ENCODE results near the gene PARP12. TPM values are rescaled to one million over a fixed set of nuclear protein-coding genes. Genes with fewer than 3 reads are reported as not detected.

PARP12 gene
- total and polyA plus RNA-seq, 8 donors: 29.4 to 68.2 (median 33.5) TPM

GRCh38 chr7:140007051-140007690 lies 55.6 kb downstream of the PARP12 start:
- DNase-seq (no peak), ATAC-seq (no peak)
- Histone ChIP-seq H3K27me3 (no peaks in the 10 kb centered on the region), H3K4me3 (no peak overlapping the region), H3K9me3 (no peaks in the 10 kb centered on the region), H3K36me3 (peaks cover 0 to 16% of the 10 kb centered on the region in 2 donors), H3K4me1 (no peaks in the 10 kb centered on the region), H3K27ac (no peak overlapping the region)
- intact Hi-C loops (cut with DNase I): loop anchor here (10.0 kb wide), 2 partner anchors 232 to 392 kb away; partner anchors contain the start of gene HIPK2 (in 1 of the 2)
- TF ChIP-seq, protein P1, sequence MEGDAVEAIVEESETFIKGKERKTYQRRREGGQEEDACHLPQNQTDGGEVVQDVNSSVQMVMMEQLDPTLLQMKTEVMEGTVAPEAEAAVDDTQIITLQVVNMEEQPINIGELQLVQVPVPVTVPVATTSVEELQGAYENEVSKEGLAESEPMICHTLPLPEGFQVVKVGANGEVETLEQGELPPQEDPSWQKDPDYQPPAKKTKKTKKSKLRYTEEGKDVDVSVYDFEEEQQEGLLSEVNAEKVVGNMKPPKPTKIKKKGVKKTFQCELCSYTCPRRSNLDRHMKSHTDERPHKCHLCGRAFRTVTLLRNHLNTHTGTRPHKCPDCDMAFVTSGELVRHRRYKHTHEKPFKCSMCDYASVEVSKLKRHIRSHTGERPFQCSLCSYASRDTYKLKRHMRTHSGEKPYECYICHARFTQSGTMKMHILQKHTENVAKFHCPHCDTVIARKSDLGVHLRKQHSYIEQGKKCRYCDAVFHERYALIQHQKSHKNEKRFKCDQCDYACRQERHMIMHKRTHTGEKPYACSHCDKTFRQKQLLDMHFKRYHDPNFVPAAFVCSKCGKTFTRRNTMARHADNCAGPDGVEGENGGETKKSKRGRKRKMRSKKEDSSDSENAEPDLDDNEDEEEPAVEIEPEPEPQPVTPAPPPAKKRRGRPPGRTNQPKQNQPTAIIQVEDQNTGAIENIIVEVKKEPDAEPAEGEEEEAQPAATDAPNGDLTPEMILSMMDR (IDR thresholded peaks at IDR 0.05): no peak

GRCh38 chr7:140006600-140006999 lies 56.2 kb downstream of the PARP12 start:
- Histone ChIP-seq H3K36me3 (peaks cover 0 to 16% of the 10 kb centered on the region in 2 donors), H3K4me3 (no peak overlapping the region), H3K4me1 (no peaks in the 10 kb centered on the region), H3K27me3 (no peaks in the 10 kb centered on the region), H3K27ac (no peak overlapping the region), H3K9me3 (no peaks in the 10 kb centered on the region)
- no peak for DNase-seq
- TF ChIP-seq, protein P1 (IDR thresholded peaks at IDR 0.05): no peak
- no peak for ATAC-seq
- intact Hi-C loops (cut with DNase I): loop anchor here (10.0 kb wide), 2 partner anchors 232 to 392 kb away; partner anchors contain the start of gene HIPK2 (in 1 of the 2)

DNA sequence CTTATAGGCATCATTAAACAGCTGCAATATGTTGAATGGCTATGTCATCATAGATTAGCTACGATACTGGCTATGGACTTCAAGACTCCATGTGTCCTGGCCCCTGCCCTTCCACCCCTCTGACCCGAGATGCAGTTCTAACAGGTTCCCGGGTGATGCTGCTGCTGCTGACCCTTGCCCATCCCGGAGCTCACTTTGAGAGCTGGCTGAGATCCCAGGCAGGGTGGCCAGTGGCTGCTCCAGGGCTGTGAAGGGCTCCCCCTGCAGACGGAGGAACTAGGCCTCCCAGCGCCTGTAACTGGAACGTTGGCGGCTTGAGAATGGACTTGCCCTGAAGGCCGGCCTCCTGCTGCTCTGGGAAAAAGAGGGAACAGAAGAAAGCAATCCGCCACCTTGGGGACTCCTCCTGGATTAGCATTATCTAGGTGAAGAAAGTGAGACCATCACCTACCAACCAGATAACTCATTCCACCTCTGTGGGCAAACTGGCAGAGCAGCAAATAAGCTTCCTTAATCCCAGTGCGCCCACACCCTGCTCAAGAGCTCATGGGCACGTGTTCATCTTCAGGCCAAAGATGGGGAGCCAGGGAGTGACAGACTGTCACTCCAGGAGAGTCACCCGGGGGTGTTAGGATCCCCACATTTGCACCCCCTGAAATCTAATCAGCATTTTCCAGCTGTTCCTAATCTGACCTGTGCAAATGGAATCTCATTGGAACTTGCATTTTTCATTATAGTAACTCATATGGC lies 56.8 kb downstream of the PARP12 start:
- ATAC-seq: peak; percentile 46
- intact Hi-C loops (cut with DNase I): loop anchor here (10.0 kb wide), 2 partner anchors 231 to 391 kb away; partner anchors contain the start of gene HIPK2 (in 1 of the 2)
- no peak for DNase-seq
- Histone ChIP-seq H3K9me3 (no peaks in the 10 kb centered on the region), H3K27ac (no peak overlapping the region), H3K36me3 (peaks cover 0 to 16% of the 10 kb centered on the region in 2 donors), H3K4me3 (no peak overlapping the region), H3K27me3 (no peaks in the 10 kb centered on the region), H3K4me1 (no peaks in the 10 kb centered on the region)
- TF ChIP-seq, protein P1 (IDR thresholded peaks at IDR 0.05): no peak

DNA sequence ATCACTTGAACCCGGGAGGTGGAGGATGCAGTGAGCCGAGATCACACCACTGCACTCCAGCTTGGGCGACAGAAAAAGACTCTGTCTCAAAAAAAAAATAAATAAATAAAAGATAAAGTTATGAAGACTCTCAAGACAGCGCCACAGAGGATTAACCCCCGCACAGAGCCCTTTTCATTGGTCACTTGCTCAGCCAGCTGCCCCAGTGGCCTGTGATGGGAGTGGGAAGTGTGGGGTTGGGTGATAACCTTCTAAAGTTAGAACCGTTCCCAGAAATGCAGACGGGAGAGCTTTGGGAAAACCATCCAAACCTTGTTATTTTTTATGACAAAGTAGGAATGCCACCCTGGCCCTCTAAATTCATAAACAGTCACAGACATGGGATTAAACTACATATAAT lies 57.4 kb downstream of the PARP12 start:
- DNase-seq (no peak), ATAC-seq (no peak)
- TF ChIP-seq, protein P1 (IDR thresholded peaks at IDR 0.05): no peak
- H3K36me3 ChIP-seq: peaks cover 0 to 16% of the 10 kb centered on the region in 2 donors
- H3K9me3 ChIP-seq: no peaks in the 10 kb centered on the region
- no peaks in the 10 kb centered on the region for H3K4me1 ChIP-seq
- no peak overlapping the region for H3K4me3 ChIP-seq
- no peak overlapping the region for H3K27ac ChIP-seq
- intact Hi-C loops (cut with DNase I): loop anchor here (10.0 kb wide), 2 partner anchors 231 to 391 kb away; partner anchors contain the start of gene HIPK2 (in 1 of the 2)
- H3K27me3 ChIP-seq: no peaks in the 10 kb centered on the region

DNA sequence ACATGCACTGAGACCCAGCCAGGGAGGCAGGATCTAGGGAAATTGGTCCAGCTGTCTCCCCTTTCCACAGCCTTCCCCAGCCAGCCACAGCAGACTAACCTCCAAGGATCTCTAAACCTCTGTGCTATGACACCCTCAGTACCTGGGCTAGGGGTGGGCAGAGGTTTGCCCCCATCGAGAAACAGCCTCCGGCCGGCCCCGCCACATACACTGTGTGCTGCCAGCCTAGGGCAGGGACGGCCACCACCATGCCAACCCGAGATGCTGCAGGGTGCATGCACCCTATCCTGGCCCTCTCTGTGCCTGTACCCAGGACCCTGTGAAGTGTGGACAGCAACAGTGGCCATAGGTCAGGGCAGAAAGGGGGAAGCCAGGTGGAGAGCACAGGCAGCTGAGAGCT lies 58.1 kb downstream of the PARP12 start:
- intact Hi-C loops (cut with DNase I): loop anchor here (5.0 to 10.0 kb wide), 3 partner anchors 227 to 390 kb away; partner anchors contain the start of gene HIPK2 (in 2 of the 2)
- no peaks in the 10 kb centered on the region for H3K27me3 ChIP-seq
- ATAC-seq: no peak

More for the DNA sequence above, 58.1 kb downstream of the PARP12 start:
- DNase-seq: no peak
- Histone ChIP-seq H3K4me1 (no peaks in the 10 kb centered on the region), H3K27ac (no peak overlapping the region), H3K9me3 (no peaks in the 10 kb centered on the region), H3K36me3 (peaks cover 0 to 16% of the 10 kb centered on the region in 2 donors), H3K4me3 (no peak overlapping the region)
- TF ChIP-seq, protein P1 (IDR thresholded peaks at IDR 0.05): no peak
